HG02798 (cell line): Measurements from ENCODE around the gene HOXC13.

ENCODE experiments used
- ATAC-seq: cut with Tn5 transposase; IDR thresholded peaks from one replicate; pipeline ENCODE4 v1.9.1; 2021; ENCODE audit warnings: mild to moderate bottlenecking; ENCODE audit not compliant: unreplicated experiment, poor library complexity

The HOXC13 gene

GRCh38 chr12:53967421-53967925 lies 28.8 kb downstream of the HOXC13 start:
- no peak for ATAC-seq

GRCh38 chr12:53968214-53969127 lies 29.8 kb downstream of the HOXC13 start:
- no peak for ATAC-seq

GRCh38 chr12:53969588-53970259 lies 31.1 kb downstream of the HOXC13 start:
- ATAC-seq: no peak

GRCh38 chr12:53970451-53970850 lies 31.8 kb downstream of the HOXC13 start:
- ATAC-seq: no peak

GRCh38 chr12:53971129-53971528 lies 32.5 kb downstream of the HOXC13 start:
- no peak for ATAC-seq

- no peak for ATAC-seq
Observed at GRCh38 chr12:53971686-53972085, 33.1 kb downstream of the HOXC13 start.

- ATAC-seq: no peak
Observed at GRCh38 chr12:53972152-53972702, 33.6 kb downstream of the HOXC13 start.

- ATAC-seq: no peak
Observed at GRCh38 chr12:53972722-53973235, 34.1 kb downstream of the HOXC13 start, which contains the start of gene HOXC11. HOXC11 (plus strand) TSS chr12:53973126; CDS start chr12:53973242, 116 bp downstream.

GRCh38 chr12:53973236-53974042 lies 34.8 kb downstream of the HOXC13 start:
- ATAC-seq: no peak

- no peak for ATAC-seq
Observed at GRCh38 chr12:53974084-53975063, 35.7 kb downstream of the HOXC13 start, which contains the start of gene HOTAIR. HOTAIR (minus strand) TSS chr12:53974954.

- ATAC-seq: no peak
Observed at GRCh38 chr12:53975064-53975471, 36.4 kb downstream of the HOXC13 start.

- ATAC-seq: no peak
Observed at GRCh38 chr12:53975479-53976152, 37.0 kb downstream of the HOXC13 start.

GRCh38 chr12:53976172-53976822 lies 37.7 kb downstream of the HOXC13 start:
- no peak for ATAC-seq

- no peak for ATAC-seq
Observed at GRCh38 chr12:53976823-53977595, 38.4 kb downstream of the HOXC13 start.

GRCh38 chr12:53977596-53978445 lies 39.2 kb downstream of the HOXC13 start:
- ATAC-seq: no peak
